GM18868 (cell line): ENCODE data around the gene CWH43.
"Not testable (repeated sequence)": the region's sequence is repeated elsewhere in the genome, so short reads cannot be mapped to it uniquely, and the experiment has no call there.

Source experiments
- ATAC-seq: cut with Tn5 transposase; IDR thresholded peaks from one replicate; pipeline ENCODE4 v1.9.1; 2021; ENCODE audit warnings: mild to moderate bottlenecking, moderate library complexity; ENCODE audit not compliant: unreplicated experiment

Gene CWH43

DNA sequence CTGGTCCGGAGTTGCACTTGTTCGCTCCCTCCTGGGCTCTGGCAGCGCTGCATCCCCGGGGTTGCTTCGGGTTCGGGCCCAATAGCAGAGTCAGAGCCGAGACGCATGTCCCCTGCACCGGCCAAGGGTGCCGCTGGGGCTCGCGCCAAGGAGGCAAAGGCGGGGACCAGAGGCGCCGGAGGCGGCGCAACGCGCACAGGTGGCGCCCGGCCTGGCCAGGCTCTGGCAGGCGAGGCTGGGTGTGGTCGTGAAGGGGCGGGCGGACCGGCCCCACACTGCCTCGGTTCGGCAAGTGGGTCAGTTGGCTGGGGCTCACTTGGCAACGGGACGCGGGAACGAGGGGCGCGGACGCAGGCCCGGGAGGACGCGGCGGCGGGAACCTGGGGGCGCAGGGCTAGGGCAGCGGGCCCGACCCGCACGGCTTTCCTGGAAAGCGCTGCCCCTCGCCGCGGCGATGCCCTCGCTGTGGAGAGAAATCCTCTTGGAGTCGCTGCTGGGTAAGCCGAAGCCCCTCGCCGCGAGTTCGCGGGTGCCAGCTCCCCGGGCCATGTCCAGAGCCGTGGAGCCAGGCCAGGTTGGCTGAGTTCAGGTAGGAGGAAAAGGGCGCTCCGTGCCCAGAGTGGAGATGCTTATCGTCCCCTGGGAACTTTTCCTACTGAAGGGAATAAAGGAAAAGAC lies at the start of gene CWH43:
Gene CWH43 (plus strand): TSS at position 300 of the 678 bp plus-strand sequence. CDS start 155 bp downstream, at position 455.
- no peak for ATAC-seq

DNA sequence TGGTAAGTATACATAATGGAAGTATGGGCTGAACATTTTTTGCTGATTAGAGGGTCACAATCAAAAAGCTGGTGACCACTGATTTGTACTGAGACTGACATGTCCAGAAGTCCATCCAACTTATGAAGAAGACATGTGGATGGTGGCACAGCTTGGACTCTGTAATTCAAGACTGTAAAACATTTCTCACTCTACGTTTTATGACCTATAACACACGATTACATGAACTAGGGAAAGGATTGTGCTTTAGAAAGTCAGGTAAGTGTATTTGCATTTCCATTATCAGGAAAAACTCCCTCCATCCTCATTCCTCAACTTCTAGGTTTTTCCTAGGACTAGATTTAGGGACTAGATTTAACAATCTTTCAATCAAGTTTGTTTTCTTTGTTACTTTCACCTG lies 49.0 kb upstream of the CWH43 start:
- no peak for ATAC-seq

DNA sequence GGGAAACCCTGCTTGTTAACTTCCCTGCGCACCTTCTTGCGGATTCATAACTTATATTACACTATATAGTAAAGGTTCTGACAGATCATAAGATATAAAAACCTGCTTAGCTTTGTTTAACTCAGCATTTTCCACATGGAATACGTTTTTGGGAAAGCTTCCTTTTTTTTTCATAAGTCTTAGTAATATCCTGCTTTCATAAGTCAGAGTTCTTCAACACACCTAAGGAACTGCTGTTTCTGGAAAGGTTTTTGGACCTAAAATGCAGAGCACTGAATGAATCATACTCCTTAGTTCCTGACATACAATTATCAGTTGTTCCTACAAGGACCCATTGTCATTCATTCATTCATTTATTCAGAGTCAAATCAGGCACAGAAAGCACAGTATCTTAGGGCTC lies 47.2 kb upstream of the CWH43 start:
- ATAC-seq: no peak

DNA sequence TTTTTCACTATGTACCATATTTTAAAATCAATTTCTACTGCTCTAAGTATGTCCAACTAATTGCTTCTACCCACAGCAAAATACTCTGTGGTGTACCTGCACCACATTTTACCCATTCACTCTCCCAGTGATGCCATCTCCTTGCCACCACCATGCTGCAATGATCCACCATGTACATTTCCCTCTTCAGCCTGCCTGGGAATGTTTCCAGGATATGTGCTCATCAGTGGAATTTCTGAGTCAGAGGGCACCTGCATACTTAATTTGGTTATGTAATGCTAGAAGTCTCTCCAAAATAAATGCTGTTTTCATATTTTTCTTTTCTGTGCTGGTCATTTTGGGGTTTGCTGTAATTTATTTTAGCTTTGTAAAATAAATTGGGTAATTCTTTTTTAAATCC lies 46.3 kb upstream of the CWH43 start:
- no peak for ATAC-seq

- ATAC-seq: no peak
Observed at GRCh38 chr4:48943387-48943786, 42.7 kb upstream of the CWH43 start.

GRCh38 chr4:48944252-48944651 lies 41.8 kb upstream of the CWH43 start:
- no peak for ATAC-seq

- ATAC-seq: no peak
Observed at GRCh38 chr4:48944756-48945241, 41.3 kb upstream of the CWH43 start.

DNA sequence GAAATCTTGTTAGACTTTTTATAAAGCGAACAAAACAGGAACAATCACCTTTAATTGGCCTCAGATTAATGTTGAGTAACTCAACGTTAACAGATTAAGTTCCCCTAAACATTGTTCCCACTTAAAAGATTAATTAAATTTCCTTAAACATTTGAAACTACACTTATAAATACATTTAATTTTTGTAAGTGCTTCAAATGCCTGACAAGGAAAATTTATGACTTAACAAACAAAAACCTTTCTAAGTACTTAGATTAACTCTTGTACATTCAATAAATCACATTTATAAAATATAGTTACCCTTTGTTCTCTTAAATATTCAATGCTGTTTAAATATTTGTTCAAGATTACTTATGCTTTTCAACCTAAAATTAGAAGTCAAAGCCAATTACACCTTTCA lies 40.1 kb upstream of the CWH43 start:
- ATAC-seq: no peak

GRCh38 chr4:48947731-48948130 lies 38.3 kb upstream of the CWH43 start:
- ATAC-seq: no peak

GRCh38 chr4:48949086-48949485 lies 37.0 kb upstream of the CWH43 start:
- no peak for ATAC-seq

DNA sequence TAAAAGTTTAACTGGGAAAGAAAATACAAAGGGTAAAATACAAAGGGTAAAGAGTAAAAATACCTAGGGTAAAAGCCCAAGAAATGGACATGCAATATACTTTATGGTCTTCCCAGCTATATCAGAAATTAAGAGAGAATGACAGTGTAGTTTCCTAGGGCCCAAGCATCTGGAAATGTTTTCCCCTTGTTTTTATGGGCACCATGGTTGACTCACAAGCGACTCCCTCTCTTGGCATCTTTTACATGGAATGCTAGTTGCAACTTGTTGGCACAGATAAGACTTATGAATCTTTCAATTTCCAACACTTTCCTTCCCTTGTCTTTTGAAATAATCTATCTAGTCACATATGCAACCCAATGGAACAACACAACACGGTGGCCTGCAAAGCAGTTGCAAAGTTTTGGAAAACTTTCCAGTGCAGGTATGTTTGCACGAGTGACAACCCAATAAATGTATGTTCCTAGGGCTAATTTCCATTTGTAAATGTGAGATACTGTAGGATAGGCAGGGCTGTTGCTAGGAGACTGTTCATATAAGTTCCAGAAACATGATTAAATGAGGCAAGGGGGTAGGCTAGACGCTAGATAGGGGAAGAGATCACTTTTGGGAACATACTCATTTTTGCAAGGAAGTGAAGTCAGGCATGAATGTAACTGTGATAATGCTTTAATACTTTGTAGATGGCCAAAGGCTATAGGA lies 36.4 kb upstream of the CWH43 start:
- no peak for ATAC-seq

- no peak for ATAC-seq
Observed at GRCh38 chr4:48954314-48954713, 31.8 kb upstream of the CWH43 start.

GRCh38 chr4:48957366-48957765 lies 28.7 kb upstream of the CWH43 start:
- ATAC-seq: not testable (repeated sequence)

DNA sequence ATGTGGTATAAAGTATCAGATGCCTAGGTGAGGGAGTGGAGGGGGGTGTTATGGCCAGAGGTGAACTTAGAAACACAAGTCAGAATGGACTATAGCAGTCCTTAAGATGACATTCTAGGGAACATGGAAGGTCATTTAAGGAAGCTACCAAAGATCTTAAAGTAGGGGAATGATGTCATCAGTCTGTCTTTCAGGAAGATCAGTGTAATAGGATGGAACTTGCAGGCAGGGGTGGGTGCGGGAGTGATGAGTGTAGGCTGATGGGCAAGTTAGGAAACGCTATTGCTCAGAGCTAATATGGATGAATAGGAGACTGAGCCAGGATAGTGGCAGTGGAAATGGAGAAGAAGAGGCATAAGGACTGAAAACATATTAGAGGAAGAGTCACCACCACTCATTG lies 27.5 kb upstream of the CWH43 start:
- no peak for ATAC-seq

- ATAC-seq: no peak
Observed at GRCh38 chr4:48960988-48961635, 25.0 kb upstream of the CWH43 start.

GRCh38 chr4:48962636-48963035 lies 23.4 kb upstream of the CWH43 start:
- no peak for ATAC-seq

- peak; percentile 94 for ATAC-seq
Observed at GRCh38 chr4:48963042-48963679, 22.9 kb upstream of the CWH43 start.

GRCh38 chr4:48967101-48967500 lies 19.0 kb upstream of the CWH43 start:
- ATAC-seq: no peak

- no peak for ATAC-seq
Observed at GRCh38 chr4:48967631-48968030, 18.4 kb upstream of the CWH43 start.

- no peak for ATAC-seq
Observed at GRCh38 chr4:48968814-48969213, 17.3 kb upstream of the CWH43 start.

DNA sequence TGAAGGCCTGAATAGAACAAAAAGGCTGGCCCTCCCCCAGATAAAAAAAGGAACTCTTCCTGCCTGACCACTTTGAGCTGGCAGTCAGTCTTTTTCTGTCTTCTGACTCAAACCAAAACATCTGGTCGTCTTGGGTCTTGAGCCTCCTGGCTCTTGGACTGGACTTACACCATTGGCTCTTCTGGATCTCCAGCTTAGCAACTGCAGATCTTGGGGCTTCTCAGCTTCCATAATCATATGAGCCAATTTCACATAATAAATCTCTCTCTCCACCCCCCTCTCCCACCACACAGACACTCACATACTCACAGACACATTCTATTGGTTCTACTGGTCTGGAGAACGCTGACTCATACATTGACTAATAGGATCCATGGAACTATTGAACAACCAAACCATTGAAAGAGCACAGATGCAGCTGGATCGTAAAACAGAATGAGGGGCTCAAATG lies 15.6 kb upstream of the CWH43 start:
- no peak for ATAC-seq
